Hepatocyte (in vitro differentiated cells): ENCODE data around the gene RNF180. TPM values are rescaled to one million over a fixed set of nuclear protein-coding genes. Genes with fewer than 3 reads are reported as not detected.
A peak's percentile ranks its signal among the peaks of the same experiment; 100 is the strongest.

Source experiments
- DNase-seq: peaks from one replicate; pipeline ENCODE4 v3.0.0-alpha.2; 2016; ENCODE audit warnings: low spot score
- H2AFZ ChIP-seq: fragments of 200-600 bp; sonication (generic); 2 replicates; pipeline ENCODE4 v1.6.0; 2016; ENCODE audit warnings: antibody characterized with exemption, mild to moderate bottlenecking
- H3K27ac ChIP-seq: fragments of 200-600 bp; sonication (generic); 2 replicates; pipeline ENCODE4 v1.5.1; 2016; ENCODE audit warnings: mild to moderate bottlenecking
- H3K27me3 ChIP-seq: fragments of 200-600 bp; sonication (generic); 2 replicates; pipeline ENCODE4 v1.6.1; 2016
- H3K36me3 ChIP-seq: fragments of 200-600 bp; sonication (generic); replicated peaks from 2 replicates; pipeline ENCODE4 v1.5.1; 2016; ENCODE audit warnings: low read depth; ENCODE audit not compliant: insufficient read depth
- H3K4me1 ChIP-seq: fragments of 200-600 bp; sonication (generic); 2 replicates; pipeline ENCODE4 v1.5.1; 2016; ENCODE audit warnings: mild to moderate bottlenecking, moderate library complexity; ENCODE audit not compliant: insufficient read depth
- H3K4me2 ChIP-seq: fragments of 200-600 bp; sonication (generic); 2 replicates; pipeline ENCODE4 v1.6.0; 2016
- H3K4me3 ChIP-seq: fragments of 200-600 bp; sonication (generic); 2 replicates; pipeline ENCODE4 v1.5.1; 2016; ENCODE audit warnings: mild to moderate bottlenecking
- H3K79me2 ChIP-seq: fragments of 200-600 bp; sonication (generic); 2 replicates; pipeline ENCODE4 v1.6.0; 2017; ENCODE audit warnings: mild to moderate bottlenecking
- H3K9me2 ChIP-seq: fragments of 200-600 bp; sonication (generic); replicated peaks from 2 replicates; pipeline ENCODE4 v1.6.0; 2017; ENCODE audit warnings: mild to moderate bottlenecking; ENCODE audit not compliant: insufficient read depth
- H3K9me3 ChIP-seq: fragments of 200-600 bp; sonication (generic); 2 replicates; pipeline ENCODE4 v1.5.1; 2016; ENCODE audit warnings: low read depth, mild to moderate bottlenecking
- H4K20me1 ChIP-seq: fragments of 200-600 bp; sonication (generic); 2 replicates; pipeline ENCODE4 v1.6.0; 2016; ENCODE audit warnings: mild to moderate bottlenecking; ENCODE audit not compliant: insufficient read depth, poor library complexity, severe bottlenecking
- CTCF ChIP-seq: fragments of 200-600 bp; sonication (generic); IDR thresholded peaks from 2 replicates; pipeline ENCODE4 v1.5.1; 2016; ENCODE audit warnings: antibody characterized with exemption, mild to moderate bottlenecking; ENCODE audit not compliant: poor library complexity
- EZH2 ChIP-seq: fragments of 200-600 bp; sonication (generic); IDR thresholded peaks from 2 replicates; pipeline ENCODE4 v1.6.1; 2016; ENCODE audit warnings: antibody characterized with exemption, mild to moderate bottlenecking, borderline replicate concordance
- EZH2phosphoT487 ChIP-seq: fragments of 200-600 bp; sonication (generic); IDR thresholded peaks from one replicate; pipeline ENCODE4 v1.6.1; 2018; ENCODE audit warnings: antibody characterized with exemption, mild to moderate bottlenecking, low read depth, moderate library complexity; ENCODE audit not compliant: unreplicated experiment, severe bottlenecking
- WGBS: methylation state at CpG from one replicate; pipeline ENCODE4 v1.1.6; 2016; ENCODE audit warnings: low lambda C conversion rate; ENCODE audit errors: missing lambda C conversion rate; 5-methylcytosine and 5-hydroxymethylcytosine counted together
- polyA plus RNA-seq: library from polyadenylated mRNA; unstranded; fragments of >200 nt; fragmentation: Nextera tagmentation; extraction: Ambion mirVana; gene quantifications from 2 replicates; pipeline ENCODE4 v1.2.1, GENCODE V29; 2016
- total RNA-seq: library from RNA; depleted of rRNA; stranded (reverse); fragments of >200 nt; gene quantifications from 2 replicates; pipeline ENCODE4 v1.2.3, GENCODE V29; 2014

Gene RNF180
- total and polyA plus RNA-seq, 2 experiments from 2014 or later: 3.0 to 4.7 TPM

- Histone ChIP-seq H3K4me1 (no peaks in the 10 kb centered on the region), H4K20me1 (no peaks in the 10 kb centered on the region), H3K36me3 (no peaks in the 10 kb centered on the region), H3K9me3 (no peaks in the 10 kb centered on the region), H3K9me2 (no peaks in the 10 kb centered on the region), H3K79me2 (no peaks in the 10 kb centered on the region), H3K27ac (no peak overlapping the region), H3K27me3 (no peaks in the 10 kb centered on the region), H2AFZ (no peak overlapping the region), H3K4me2 (no peak overlapping the region), H3K4me3 (no peak overlapping the region)
- TF ChIP-seq EZH2phosphoT487 (no peak), CTCF (no peak), EZH2 (no peak)
- 87% methylated on average over 1 of the region's 1 CpG for WGBS
- DNase-seq: no peak
Observed at GRCh38 chr5:64201996-64202395, 36.4 kb downstream of the RNF180 start.

GRCh38 chr5:64206653-64207052 is 41.0 kb downstream of the RNF180 start:
- no peak for DNase-seq
- Histone ChIP-seq H3K79me2 (no peaks in the 10 kb centered on the region), H3K36me3 (no peaks in the 10 kb centered on the region), H4K20me1 (no peaks in the 10 kb centered on the region), H3K9me3 (no peaks in the 10 kb centered on the region), H3K4me2 (no peak overlapping the region), H2AFZ (no peak overlapping the region), H3K9me2 (no peaks in the 10 kb centered on the region), H3K4me3 (no peak overlapping the region), H3K27ac (no peak overlapping the region), H3K27me3 (no peaks in the 10 kb centered on the region), H3K4me1 (no peaks in the 10 kb centered on the region)
- TF ChIP-seq EZH2phosphoT487 (no peak), CTCF (no peak), EZH2 (no peak)
- WGBS: 65% methylated on average over 2 of the region's 2 CpGs

- Histone ChIP-seq H3K9me3 (no peaks in the 10 kb centered on the region), H3K4me1 (no peaks in the 10 kb centered on the region), H2AFZ (no peak overlapping the region), H4K20me1 (no peaks in the 10 kb centered on the region), H3K9me2 (no peaks in the 10 kb centered on the region), H3K4me2 (no peak overlapping the region), H3K79me2 (no peaks in the 10 kb centered on the region), H3K27me3 (no peaks in the 10 kb centered on the region), H3K4me3 (no peak overlapping the region), H3K36me3 (no peaks in the 10 kb centered on the region), H3K27ac (no peak overlapping the region)
- DNase-seq: no peak
- TF ChIP-seq EZH2 (no peak), CTCF (peak; percentile 54), EZH2phosphoT487 (no peak)
- WGBS: 62% methylated on average over 1 of the region's 1 CpG
Observed at GRCh38 chr5:64207978-64208377, 42.3 kb downstream of the RNF180 start.

GRCh38 chr5:64209353-64209752 is 43.7 kb downstream of the RNF180 start:
- Histone ChIP-seq H3K36me3 (no peaks in the 10 kb centered on the region), H3K79me2 (no peaks in the 10 kb centered on the region), H3K27ac (no peak overlapping the region), H4K20me1 (no peaks in the 10 kb centered on the region), H3K4me1 (no peaks in the 10 kb centered on the region), H3K4me3 (no peak overlapping the region), H3K4me2 (no peak overlapping the region), H3K27me3 (no peaks in the 10 kb centered on the region), H2AFZ (no peak overlapping the region), H3K9me2 (no peaks in the 10 kb centered on the region), H3K9me3 (no peaks in the 10 kb centered on the region)
- TF ChIP-seq EZH2phosphoT487: no peak
- TF ChIP-seq EZH2: no peak
- TF ChIP-seq CTCF: no peak
- no peak for DNase-seq
